GM03348 (cell line): Measurements from ENCODE around the gene ADNP.

Experiments
- DNase-seq: peaks from one replicate; pipeline ENCODE4 v3.0.0; 2012; ENCODE audit warnings: low spot score

Gene ADNP

GRCh38 chr20:50872560-50873425, 58.4 kb downstream of the ADNP start:
- no peak for DNase-seq

GRCh38 chr20:50870561-50871161, 60.6 kb downstream of the ADNP start:
- DNase-seq, result no peak

- no peak for DNase-seq
Measured at GRCh38 chr20:50868509-50869495, 62.4 kb downstream of the ADNP start.

GRCh38 chr20:50867805-50868204, 63.4 kb downstream of the ADNP start:
- DNase-seq, result no peak

GRCh38 chr20:50866831-50867230, 64.4 kb downstream of the ADNP start:
- no peak for DNase-seq

- DNase-seq, result no peak
Measured at GRCh38 chr20:50866036-50866685, 65.1 kb downstream of the ADNP start.

GRCh38 chr20:50865591-50865990, 65.6 kb downstream of the ADNP start:
- no peak for DNase-seq

- no peak for DNase-seq
Measured at GRCh38 chr20:50865114-50865513, 66.1 kb downstream of the ADNP start.

GRCh38 chr20:50862546-50862945, 68.7 kb downstream of the ADNP start:
- no peak for DNase-seq

- no peak for DNase-seq
Measured at GRCh38 chr20:50861012-50861411, 70.2 kb downstream of the ADNP start.

- no peak for DNase-seq
Measured at GRCh38 chr20:50859161-50859560, 72.1 kb downstream of the ADNP start.

- no peak for DNase-seq
Measured at GRCh38 chr20:50858525-50858924, 72.7 kb downstream of the ADNP start.

- DNase-seq, result no peak
Measured at GRCh38 chr20:50857348-50857747, 73.9 kb downstream of the ADNP start.

GRCh38 chr20:50856475-50857041, 74.7 kb downstream of the ADNP start:
- DNase-seq, result no peak

- DNase-seq, result no peak
Measured at GRCh38 chr20:50855498-50856474, 75.5 kb downstream of the ADNP start.

- no peak for DNase-seq
Measured at GRCh38 chr20:50854506-50855249, 76.6 kb downstream of the ADNP start.

- DNase-seq, result no peak
Measured at GRCh38 chr20:50852085-50852484, 79.2 kb downstream of the ADNP start.

GRCh38 chr20:50850721-50851286, 80.4 kb downstream of the ADNP start:
- no peak for DNase-seq
